OCI-LY3 (cell line): ENCODE results near the gene ADD3.

Experiments used
- CTCF ChIP-seq: fragments of 200-600, 300-600 bp; sonication (generic); IDR thresholded peaks from 2 replicates; pipeline ENCODE4 v1.5.1; 2014; ENCODE audit warnings: antibody characterized with exemption, low read length, low read depth
- EZH2phosphoT487 ChIP-seq: fragments of 200-600 bp; shearing (Covaris generic); IDR thresholded peaks from 2 replicates; pipeline ENCODE4 v1.6.1; 2018; ENCODE audit warnings: antibody characterized with exemption, mixed run types, low read depth

- no peak for TF ChIP-seq CTCF
- no peak for TF ChIP-seq EZH2phosphoT487
These were observed 157.5 kb downstream of the ADD3 start for GRCh38 chr10:110165239-110165638.
